Osteocyte (in vitro differentiated cells): ENCODE measurements around the gene SCLY. TPM values are rescaled to one million over a fixed set of nuclear protein-coding genes. Genes with fewer than 3 reads are reported as not detected.
A peak's percentile ranks its signal among the peaks of the same experiment; 100 is the strongest.

Experiments used
- DNase-seq: peaks from one replicate; pipeline ENCODE4 v3.0.0; 2021; ENCODE audit warnings: mixed read lengths; ENCODE audit not compliant: unreplicated experiment; ENCODE audit errors: extremely low spot score
- H3K27ac Mint-ChIP-seq: one replicate; pipeline ENCODE4 v1.8.0; 2021; ENCODE audit warnings: mild to moderate bottlenecking, mixed read lengths; ENCODE audit not compliant: unreplicated experiment
- H3K27me3 Mint-ChIP-seq: one replicate; pipeline ENCODE4 v1.8.0; 2021; ENCODE audit warnings: mixed read lengths; ENCODE audit not compliant: unreplicated experiment
- H3K36me3 Mint-ChIP-seq: one replicate; pipeline ENCODE4 v1.8.0; 2021; ENCODE audit warnings: mixed read lengths; ENCODE audit not compliant: unreplicated experiment
- H3K4me1 Mint-ChIP-seq: one replicate; pipeline ENCODE4 v1.8.0; 2021; ENCODE audit warnings: mixed read lengths; ENCODE audit not compliant: unreplicated experiment
- H3K4me3 Mint-ChIP-seq: one replicate; pipeline ENCODE4 v1.8.0; 2021; ENCODE audit warnings: mild to moderate bottlenecking, moderate library complexity, mixed read lengths; ENCODE audit not compliant: unreplicated experiment
- H3K9me3 Mint-ChIP-seq: one replicate; pipeline ENCODE4 v1.8.0; 2021; ENCODE audit warnings: mixed read lengths; ENCODE audit not compliant: unreplicated experiment
- CTCF ChIP-seq: fragments of 200-600 bp; sonication (generic); IDR thresholded peaks from 2 replicates; pipeline ENCODE4 v1.5.0; 2021; ENCODE audit warnings: antibody characterized with exemption, mild to moderate bottlenecking, moderate library complexity
- total RNA-seq: library from RNA; stranded (reverse); gene quantifications from 2 replicates; pipeline ENCODE4 v1.2.1, GENCODE V29; 2021

Gene SCLY
- total RNA-seq, 1 donor from 2014 or later = 22.1 TPM

DNA sequence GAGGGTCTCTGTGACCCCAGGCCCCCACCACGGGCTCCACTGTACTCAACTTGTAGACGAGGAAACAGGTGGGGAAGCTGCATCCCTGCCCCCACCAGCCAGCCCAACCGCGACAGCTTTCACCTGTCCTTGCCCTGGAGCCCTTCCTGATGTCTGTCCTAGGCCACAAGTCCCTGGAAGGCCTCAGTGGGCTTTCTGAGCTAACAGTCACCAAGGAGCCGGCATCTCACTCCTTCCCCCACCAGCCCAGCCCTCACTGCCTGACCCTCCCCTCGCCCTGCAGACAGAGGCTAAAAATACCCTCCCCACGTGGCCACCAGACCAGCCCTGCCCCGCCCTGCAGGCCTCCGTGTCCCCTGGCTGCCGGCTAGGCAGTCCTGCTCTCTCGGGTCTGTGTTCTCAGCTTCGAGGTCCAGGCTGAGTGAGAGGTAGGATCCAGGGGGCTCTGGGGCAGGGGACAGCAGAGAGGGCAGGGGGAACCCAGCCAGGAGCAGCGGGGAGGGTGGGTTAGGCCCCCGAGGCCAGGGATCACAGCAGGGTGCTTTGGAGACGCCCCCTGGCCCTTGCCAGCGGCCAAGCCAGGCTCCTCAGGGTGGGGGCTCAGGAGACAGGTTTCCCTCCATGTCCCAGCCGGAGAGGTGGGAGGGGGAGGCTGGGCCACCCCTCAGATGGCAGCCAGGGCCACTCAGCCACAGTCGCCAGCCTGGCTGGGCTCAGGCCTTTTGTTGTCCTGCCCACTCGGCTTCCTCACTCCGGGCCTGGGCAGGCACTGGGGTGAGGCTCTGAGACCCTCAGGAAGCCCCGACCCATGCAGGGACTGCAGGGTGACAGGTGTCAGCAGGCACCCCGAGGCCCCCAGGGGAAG, 77.8 kb downstream of the SCLY start, which contains the start of gene KLHL30:
Gene KLHL30, plus strand, starts transcription at position 338 of the 865 bp plus-strand sequence. CDS start 2,087 bp downstream, outside the sequence.
- Mint-ChIP-seq H3K4me3 (no peak within 1 kb of the TSS), H3K4me1 (peaks cover 19% of the 10 kb centered on the region), H3K36me3 (no peaks in the 10 kb centered on the region), H3K27me3 (no peaks in the 10 kb centered on the region), H3K27ac (no peak within 1 kb of the TSS), H3K9me3 (no peaks in the 10 kb centered on the region)
- DNase-seq = no peak
- TF ChIP-seq CTCF = no peak

GRCh38 chr2:238139196-238140039, 78.6 kb downstream of the SCLY start:
- Mint-ChIP-seq H3K4me3 (no peak overlapping the region), H3K27me3 (no peaks in the 10 kb centered on the region), H3K9me3 (no peaks in the 10 kb centered on the region), H3K36me3 (no peaks in the 10 kb centered on the region), H3K4me1 (peaks cover 24% of the 10 kb centered on the region), H3K27ac (no peak overlapping the region)
- TF ChIP-seq CTCF = peak; percentile 45
- DNase-seq = no peak

GRCh38 chr2:238140040-238140439, 79.2 kb downstream of the SCLY start:
- no peak for DNase-seq
- Mint-ChIP-seq H3K4me1 (peaks cover 24% of the 10 kb centered on the region), H3K27me3 (no peaks in the 10 kb centered on the region), H3K36me3 (no peaks in the 10 kb centered on the region), H3K9me3 (no peaks in the 10 kb centered on the region), H3K27ac (no peak overlapping the region), H3K4me3 (no peak overlapping the region)
- TF ChIP-seq CTCF = no peak

GRCh38 chr2:238140721-238141540, 80.1 kb downstream of the SCLY start:
- no peak for TF ChIP-seq CTCF
- H3K27me3 Mint-ChIP-seq = no peaks in the 10 kb centered on the region
- no peak overlapping the region for H3K4me3 Mint-ChIP-seq
- no peak for DNase-seq
- no peak overlapping the region for H3K27ac Mint-ChIP-seq
- no peaks in the 10 kb centered on the region for H3K36me3 Mint-ChIP-seq
- H3K4me1 Mint-ChIP-seq = peaks cover 24% of the 10 kb centered on the region
- no peaks in the 10 kb centered on the region for H3K9me3 Mint-ChIP-seq
